LNCAP (cell line): ENCODE data around the gene STK25.

ENCODE experiments used
- TF ChIP-seq, protein P1 (sequence below): fragments of 450-650 bp; IDR thresholded peaks from 2 replicates; pipeline ENCODE4 v1.5.1; 2017; ENCODE audit warnings: mild to moderate bottlenecking

STK25 gene

DNA sequence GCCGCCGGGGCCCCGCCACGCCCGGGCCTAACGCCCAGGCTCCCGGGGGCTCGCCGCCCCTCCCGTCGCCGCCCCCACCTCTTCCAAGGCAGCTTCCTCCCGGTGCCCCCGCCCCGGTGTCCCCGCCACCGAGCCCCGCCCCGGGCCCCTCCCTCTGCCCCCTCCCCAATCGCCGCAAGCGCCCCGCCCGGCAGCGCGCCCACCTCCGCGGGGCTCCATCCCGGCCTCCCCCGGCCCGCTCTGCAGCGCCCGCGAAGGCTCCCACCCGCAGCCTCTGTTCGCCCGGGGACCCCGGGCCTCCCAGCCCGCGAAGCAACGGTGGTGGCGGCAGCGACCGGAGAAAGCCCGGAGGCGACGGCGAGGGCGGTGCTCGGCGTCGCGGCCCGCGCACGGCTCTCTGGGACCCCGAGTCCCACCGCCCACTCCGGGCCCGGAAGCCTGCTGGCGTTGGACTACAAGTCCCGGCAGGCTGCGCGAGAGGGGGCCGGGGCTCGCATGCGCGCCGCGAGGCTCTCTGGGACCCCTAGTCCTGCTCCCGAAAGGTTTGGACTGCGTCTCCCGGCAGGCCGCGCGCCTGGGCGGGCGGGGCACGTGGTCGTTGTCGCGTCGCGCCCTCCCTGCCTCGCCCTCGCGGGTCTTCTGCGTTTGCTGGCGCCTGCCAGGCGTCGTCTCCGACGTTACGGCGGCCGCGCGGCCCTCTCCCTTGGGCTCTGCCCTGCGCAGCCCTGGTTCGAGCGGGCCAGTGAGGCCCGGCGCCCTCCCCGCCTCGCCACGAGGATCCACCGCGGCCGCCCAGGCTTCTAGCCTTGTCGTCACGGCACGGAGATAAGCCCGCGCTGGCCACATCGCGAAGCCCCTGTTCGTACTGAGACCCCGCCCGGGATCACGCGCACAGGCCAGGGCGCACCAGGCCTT, at the start of gene STK25:
Gene STK25, minus strand, starts transcription at position 345 of the 915 bp plus-strand sequence. CDS start 549 bp downstream, outside the sequence.
- TF ChIP-seq, protein P1, sequence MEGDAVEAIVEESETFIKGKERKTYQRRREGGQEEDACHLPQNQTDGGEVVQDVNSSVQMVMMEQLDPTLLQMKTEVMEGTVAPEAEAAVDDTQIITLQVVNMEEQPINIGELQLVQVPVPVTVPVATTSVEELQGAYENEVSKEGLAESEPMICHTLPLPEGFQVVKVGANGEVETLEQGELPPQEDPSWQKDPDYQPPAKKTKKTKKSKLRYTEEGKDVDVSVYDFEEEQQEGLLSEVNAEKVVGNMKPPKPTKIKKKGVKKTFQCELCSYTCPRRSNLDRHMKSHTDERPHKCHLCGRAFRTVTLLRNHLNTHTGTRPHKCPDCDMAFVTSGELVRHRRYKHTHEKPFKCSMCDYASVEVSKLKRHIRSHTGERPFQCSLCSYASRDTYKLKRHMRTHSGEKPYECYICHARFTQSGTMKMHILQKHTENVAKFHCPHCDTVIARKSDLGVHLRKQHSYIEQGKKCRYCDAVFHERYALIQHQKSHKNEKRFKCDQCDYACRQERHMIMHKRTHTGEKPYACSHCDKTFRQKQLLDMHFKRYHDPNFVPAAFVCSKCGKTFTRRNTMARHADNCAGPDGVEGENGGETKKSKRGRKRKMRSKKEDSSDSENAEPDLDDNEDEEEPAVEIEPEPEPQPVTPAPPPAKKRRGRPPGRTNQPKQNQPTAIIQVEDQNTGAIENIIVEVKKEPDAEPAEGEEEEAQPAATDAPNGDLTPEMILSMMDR = no peak

DNA sequence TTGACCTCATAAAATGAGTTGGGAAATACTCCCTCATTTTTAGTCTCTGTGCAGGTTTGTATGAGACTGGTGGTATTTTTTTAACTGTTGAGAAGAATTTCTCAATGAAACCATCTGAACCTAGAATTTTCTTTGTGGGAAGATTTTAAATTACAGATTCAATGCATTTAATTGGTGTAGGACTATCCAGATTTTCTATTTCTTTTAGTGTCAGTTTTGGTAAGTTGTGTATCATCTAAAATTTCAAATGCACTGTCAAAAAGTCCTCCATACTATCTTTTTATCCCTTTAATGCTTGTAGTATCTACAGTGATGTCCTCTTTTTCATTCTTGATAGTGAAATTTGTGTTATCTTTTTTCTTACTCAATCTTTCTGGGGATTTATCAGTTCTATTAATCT, 48.4 kb upstream of the STK25 start:
- TF ChIP-seq, protein P1 = no peak

DNA sequence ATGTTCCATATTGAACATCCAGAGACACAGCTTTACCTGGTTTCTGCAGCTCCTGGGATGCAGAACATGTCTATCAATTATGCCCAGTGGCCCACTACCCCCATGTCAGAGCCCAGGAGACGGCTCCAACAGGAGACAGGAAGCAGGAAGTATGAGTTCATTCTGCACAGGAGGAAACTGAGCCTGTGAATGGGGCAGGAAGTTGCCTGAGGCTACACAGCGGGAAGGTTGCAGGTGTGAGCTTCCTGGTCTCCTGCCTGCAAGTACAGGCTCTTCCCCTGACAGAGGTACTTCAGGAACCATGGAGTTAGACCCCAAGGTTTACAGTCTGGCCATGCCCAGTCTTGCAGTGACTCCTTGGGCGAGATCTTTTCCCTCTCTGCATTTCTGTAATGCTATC, 47.3 kb upstream of the STK25 start:
- TF ChIP-seq, protein P1 = no peak

DNA sequence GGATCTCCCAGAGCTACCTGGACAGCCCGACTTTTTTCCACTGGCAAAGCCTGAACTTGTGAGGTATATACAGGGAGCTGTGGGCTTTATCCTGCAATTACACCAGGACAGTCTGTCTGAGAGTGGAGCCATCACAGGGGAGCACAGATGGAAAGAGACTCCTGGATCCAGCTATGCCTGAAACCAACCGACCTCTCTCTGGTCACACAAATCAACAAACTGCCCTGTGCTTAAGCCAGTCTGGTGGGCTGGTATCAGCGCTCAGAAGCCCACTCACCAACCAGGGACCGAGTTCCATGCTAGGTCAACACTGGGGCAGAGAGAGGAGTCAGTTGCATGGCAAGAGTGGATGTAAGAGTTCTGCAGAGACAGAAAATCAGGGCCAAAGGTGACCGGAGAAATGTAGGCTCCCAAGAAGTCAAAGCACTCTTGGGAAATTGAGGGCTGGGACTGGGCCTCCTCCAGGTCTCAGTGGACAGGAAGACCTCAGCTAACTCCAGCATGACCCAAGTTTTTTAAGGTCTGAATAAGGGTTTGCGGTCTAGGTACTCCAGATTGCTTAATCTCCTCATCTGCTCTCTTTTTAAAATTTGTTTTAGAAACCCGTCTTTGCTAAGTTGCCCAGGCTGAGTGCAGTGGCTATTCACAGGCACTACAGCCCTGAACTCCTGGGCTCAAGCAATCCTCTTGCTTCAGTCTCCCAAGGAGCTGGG, 46.4 kb upstream of the STK25 start:
- TF ChIP-seq, protein P1 = no peak

DNA sequence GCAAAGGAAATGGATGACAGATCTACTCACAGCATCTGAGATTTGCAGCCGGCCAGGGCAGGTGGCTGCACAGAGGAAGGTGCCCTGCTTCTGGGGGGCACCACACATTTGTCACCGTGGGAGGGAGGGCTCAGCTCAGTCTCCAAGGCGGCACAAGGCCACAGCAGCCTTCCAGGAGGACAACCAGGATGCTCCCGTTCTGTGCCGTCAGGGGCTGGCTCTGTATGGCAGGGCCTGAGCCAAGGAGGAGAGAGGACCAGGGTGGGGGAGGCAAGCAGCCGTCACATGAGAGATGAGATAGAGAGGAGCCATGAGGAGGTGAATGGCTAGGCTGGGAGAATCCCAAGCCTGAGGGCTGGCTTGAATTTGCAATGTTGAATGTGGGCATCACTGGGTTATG, 45.6 kb upstream of the STK25 start:
- TF ChIP-seq, protein P1 = no peak

DNA sequence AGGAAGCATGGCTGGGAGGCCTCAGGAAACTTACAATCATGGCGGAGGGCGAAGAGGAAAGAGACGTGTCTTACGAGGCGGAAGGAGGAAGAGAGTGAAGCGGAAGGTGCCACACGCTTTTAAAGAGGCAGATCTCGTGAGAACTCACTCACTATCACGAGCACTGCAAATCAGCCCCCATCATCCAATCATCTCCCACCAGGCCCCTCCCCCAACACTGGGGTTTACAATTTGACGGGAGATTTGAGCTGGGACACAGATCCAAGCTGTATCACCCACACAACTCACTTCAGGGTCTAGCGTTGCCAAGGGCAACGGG, 45.1 kb upstream of the STK25 start:
- TF ChIP-seq, protein P1 = no peak

DNA sequence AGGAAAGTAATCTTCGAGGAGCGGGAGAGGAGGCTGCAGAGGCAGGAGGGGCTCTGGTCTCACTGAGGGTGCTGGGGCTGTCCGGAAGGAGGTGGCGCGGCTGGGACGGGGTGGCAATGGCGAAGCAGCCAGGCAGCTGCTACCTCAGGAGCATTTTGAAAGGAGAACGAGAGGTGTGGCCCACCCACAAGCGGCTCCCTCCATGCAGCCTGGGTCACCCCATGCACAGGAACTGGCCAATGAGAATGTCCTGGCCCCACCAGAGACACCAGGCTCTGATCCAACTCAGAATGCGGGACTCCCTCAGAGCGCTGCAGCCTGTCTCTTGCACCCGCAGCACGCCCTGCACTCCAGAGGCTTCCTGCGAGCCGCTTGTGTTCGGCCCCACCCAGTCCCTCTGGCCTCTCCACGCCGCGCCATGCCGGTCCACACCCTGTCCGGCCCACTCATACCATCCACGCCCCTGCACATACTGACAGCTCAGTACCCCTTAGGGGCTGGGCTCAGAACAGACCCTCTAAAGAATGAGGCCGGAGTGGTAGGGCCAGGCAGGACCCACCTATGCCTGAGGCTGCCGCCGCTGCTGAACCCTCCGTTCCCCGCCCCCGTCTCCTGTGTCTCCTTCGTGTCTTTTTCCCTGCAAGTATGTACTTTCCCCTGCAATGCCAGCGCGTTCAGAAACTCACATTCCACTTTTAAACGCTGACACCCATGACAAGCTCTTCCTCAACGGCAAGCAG, 43.8 kb upstream of the STK25 start:
- TF ChIP-seq, protein P1 = no peak
